ENCODE data around the gene ZNF775. TPM values are rescaled to one million over a fixed set of nuclear protein-coding genes. Genes with fewer than 3 reads are reported as not detected.

Gene ZNF775
- total RNA-seq, 4 donors from 2014 or later, result 1.2 to 2.3 (median 1.8) TPM

DNA sequence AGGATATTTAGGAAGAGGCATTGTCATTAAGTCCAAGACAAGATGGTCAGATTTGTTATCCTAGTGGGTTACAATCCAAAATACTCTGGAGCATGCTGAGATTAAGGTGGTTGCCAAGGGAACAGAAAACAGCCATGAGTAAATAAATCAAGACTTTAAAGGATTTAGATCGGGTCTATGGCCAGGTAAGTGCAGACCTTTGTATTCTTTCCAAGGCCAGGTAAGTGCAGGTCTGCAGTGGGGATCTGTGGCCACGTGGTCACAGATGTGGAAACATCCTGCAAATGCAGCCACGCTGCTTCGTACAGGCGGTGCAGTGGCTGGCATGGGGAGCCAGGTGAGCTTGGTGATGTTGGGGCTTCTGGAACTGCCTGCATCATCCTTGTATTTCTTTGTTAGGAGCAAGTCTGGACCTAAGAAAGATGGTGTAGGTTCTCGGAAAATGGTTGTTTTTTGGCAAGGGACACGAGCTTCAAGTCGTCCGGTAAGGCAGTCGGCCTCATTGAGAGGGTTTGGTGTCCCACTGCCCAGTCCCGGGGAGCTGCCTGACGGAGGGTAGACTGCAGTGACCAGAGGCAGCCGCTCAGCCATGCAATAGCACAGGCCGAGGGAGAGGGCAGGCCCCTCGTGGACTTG is 21.8 kb downstream of the ZNF775 start:
- Histone ChIP-seq H3K27ac (no peak overlapping the region), H3K27me3 (no peaks in the 10 kb centered on the region), H3K36me3 (peaks cover 0 to 26% (median 8%) of the 10 kb centered on the region in 3 donors), H3K4me1 (peaks cover 9 to 39% (median 19%) of the 10 kb centered on the region in 3 donors), H3K9me3 (no peaks in the 10 kb centered on the region), H3K4me3 (no peak overlapping the region)
- intact Hi-C loops (cut with DNase I), result no loop called here
- DNase-seq, result no peak
- TF ChIP-seq POLR2A (IDR thresholded peaks at IDR 0.05), result no peak
- TF ChIP-seq, protein P1, sequence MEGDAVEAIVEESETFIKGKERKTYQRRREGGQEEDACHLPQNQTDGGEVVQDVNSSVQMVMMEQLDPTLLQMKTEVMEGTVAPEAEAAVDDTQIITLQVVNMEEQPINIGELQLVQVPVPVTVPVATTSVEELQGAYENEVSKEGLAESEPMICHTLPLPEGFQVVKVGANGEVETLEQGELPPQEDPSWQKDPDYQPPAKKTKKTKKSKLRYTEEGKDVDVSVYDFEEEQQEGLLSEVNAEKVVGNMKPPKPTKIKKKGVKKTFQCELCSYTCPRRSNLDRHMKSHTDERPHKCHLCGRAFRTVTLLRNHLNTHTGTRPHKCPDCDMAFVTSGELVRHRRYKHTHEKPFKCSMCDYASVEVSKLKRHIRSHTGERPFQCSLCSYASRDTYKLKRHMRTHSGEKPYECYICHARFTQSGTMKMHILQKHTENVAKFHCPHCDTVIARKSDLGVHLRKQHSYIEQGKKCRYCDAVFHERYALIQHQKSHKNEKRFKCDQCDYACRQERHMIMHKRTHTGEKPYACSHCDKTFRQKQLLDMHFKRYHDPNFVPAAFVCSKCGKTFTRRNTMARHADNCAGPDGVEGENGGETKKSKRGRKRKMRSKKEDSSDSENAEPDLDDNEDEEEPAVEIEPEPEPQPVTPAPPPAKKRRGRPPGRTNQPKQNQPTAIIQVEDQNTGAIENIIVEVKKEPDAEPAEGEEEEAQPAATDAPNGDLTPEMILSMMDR (IDR thresholded peaks at IDR 0.05), result no peak
- 78 to 81% methylated on average over 13 to 15 of the region's 15 CpGs for WGBS, 2 donors

DNA sequence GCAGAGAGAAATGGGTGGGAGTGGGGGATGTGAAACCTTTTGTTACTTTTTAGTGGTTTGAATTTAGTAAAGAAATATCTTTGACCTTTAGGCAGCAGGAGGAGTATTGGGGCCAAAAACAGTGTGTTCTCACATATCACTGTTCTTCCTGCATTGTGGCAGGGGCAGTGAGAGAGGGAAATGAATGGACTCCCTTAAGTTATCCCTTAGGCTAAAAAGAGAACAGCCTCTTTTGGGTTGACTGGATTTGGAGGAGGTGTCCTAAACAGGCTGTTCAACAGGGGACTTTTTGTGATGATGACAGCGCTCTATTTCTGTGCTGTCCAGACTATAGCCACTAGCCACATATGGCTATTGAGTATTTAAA is 22.3 kb downstream of the ZNF775 start:
- H3K4me1 ChIP-seq, result peaks cover 14 to 44% (median 24%) of the 10 kb centered on the region in 3 donors
- H3K4me3 ChIP-seq, result no peak overlapping the region
- TF ChIP-seq, protein P1 (IDR thresholded peaks at IDR 0.05), result no peak
- no peak for TF ChIP-seq POLR2A (IDR thresholded peaks at IDR 0.05)
- H3K27me3 ChIP-seq, result no peaks in the 10 kb centered on the region
- DNase-seq, result no peak
- intact Hi-C loops (cut with DNase I), result no loop called here
- no peak overlapping the region for H3K27ac ChIP-seq
- WGBS, 2 donors, result 73 to 92% methylated on average over 1 of the region's 1 CpG
- H3K36me3 ChIP-seq, result peaks cover 0 to 24% (median 8%) of the 10 kb centered on the region in 3 donors
- H3K9me3 ChIP-seq, result no peaks in the 10 kb centered on the region

DNA sequence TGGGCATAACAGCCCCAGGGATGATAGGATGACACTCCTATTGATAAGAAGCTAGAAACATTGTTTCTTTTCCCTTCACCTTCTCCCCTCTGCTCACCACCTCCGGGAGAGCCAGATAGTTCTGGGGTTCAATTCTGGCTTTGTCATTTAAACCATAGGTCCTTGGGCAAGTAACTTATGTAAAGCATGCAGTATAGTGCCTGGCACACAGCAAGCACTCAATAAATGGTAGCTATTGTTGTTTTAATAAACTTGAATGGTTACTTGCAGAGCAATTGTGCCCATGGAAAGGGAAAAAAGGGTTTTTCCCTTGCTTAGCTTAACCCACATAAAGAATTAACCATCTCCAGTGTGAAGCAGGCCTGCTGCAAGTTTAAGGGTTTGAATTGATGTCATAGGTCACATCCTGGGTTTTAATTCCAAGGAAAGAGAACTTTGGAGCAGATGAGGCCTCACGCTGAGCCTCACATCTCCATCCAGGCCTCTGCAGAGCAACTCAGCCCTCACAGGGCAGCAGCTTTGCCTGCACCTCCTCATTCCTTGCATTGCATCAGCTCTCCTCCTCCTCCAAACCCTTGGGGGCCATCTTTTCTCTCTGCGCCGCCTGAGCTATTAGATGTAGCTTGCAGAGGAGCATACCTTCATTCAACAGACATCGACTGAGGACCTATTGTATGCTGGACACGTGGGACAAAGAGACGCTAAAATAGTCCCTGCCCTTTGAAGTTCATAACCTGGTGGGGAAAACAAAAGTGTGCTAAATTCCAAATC is 22.9 kb downstream of the ZNF775 start:
- no peak for DNase-seq
- Histone ChIP-seq H3K9me3 (no peaks in the 10 kb centered on the region), H3K36me3 (peaks cover 0 to 18% (median 4%) of the 10 kb centered on the region in 3 donors), H3K27me3 (no peaks in the 10 kb centered on the region), H3K27ac (no peak overlapping the region), H3K4me3 (no peak overlapping the region), H3K4me1 (peaks cover 21 to 51% (median 28%) of the 10 kb centered on the region in 3 donors)
- WGBS, 2 donors, result 87 to 89% methylated on average over 6 to 7 of the region's 7 CpGs
- intact Hi-C loops (cut with DNase I), result no loop called here
- TF ChIP-seq, protein P1 (IDR thresholded peaks at IDR 0.05), result no peak
- TF ChIP-seq POLR2A (IDR thresholded peaks at IDR 0.05), result no peak

DNA sequence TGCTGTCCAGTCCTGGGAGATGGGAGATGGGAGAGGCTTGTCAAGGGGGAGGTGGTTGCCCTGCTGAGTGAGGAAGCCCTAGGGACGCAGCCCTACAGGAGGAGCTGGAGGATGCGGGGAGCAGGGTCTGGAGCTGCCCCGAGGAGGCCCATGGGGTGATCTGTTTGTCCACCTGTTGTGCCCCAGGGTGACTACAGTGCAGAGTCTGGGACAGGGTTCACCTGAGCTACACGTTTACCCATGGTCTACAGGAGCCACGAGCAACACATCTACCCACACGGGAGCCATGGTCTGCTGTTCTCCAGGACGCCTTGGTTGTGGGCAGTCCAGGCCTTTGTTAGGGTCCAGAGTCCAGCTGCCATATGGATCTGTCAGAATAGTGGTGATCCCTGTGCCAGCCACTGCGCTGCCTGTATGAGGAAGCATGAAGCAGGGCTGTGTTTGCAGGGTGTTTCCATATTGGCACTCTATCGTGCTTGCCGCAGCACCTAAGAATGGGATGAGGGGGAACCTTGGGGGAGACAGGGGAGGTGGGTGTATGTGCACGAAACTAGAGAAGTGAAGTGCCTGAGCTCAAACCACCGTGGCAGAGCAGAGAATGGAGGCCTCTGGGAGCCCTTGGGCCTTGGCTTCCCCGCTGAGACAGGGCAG is 23.7 kb downstream of the ZNF775 start:
- Histone ChIP-seq H3K27me3 (no peaks in the 10 kb centered on the region), H3K4me3 (no peak overlapping the region), H3K9me3 (no peaks in the 10 kb centered on the region), H3K36me3 (peaks cover 0 to 16% (median 2%) of the 10 kb centered on the region in 3 donors), H3K4me1 (peaks cover 24 to 55% (median 28%) of the 10 kb centered on the region in 3 donors), H3K27ac (no peak overlapping the region)
- TF ChIP-seq, protein P1 (IDR thresholded peaks at IDR 0.05), result no peak
- no peak for TF ChIP-seq POLR2A (IDR thresholded peaks at IDR 0.05)
- intact Hi-C loops (cut with DNase I), result no loop called here
- DNase-seq, result no peak
- WGBS, 2 donors, result 78 to 92% methylated on average over 5 to 8 of the region's 13 CpGs

All from esophagus squamous epithelium (tissue), 5 donors.